ENCODE measurements around the gene HIRIP3.

Gene HIRIP3

DNA sequence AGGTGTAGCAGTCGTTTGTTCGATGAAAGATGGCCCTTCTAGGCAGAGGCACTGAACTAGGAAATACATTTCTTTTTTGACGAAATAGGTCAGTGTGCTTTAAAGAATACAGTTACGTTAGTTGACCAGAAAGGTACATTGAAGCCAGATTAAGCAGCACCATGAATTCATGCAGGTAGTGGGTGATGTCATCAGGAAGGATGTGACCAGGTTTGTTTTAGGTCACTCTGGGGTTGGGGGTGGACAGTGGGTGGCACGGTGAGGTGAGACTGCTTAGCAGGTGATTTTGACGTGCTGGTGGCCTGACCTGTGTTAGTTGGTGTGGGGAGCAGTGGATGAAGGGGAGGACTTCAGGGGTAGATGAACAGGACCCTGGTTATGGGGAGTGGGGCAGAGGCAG, 4.2 kb upstream of the HIRIP3 start:
- no peak for DNase-seq (ENCODE audit: low read depth in 3 of 3)

GRCh38 chr16:29996766-29997250, 1.4 kb upstream of the HIRIP3 start:
- DNase-seq (ENCODE audit: low read depth in 3 of 3) = no peak

DNA sequence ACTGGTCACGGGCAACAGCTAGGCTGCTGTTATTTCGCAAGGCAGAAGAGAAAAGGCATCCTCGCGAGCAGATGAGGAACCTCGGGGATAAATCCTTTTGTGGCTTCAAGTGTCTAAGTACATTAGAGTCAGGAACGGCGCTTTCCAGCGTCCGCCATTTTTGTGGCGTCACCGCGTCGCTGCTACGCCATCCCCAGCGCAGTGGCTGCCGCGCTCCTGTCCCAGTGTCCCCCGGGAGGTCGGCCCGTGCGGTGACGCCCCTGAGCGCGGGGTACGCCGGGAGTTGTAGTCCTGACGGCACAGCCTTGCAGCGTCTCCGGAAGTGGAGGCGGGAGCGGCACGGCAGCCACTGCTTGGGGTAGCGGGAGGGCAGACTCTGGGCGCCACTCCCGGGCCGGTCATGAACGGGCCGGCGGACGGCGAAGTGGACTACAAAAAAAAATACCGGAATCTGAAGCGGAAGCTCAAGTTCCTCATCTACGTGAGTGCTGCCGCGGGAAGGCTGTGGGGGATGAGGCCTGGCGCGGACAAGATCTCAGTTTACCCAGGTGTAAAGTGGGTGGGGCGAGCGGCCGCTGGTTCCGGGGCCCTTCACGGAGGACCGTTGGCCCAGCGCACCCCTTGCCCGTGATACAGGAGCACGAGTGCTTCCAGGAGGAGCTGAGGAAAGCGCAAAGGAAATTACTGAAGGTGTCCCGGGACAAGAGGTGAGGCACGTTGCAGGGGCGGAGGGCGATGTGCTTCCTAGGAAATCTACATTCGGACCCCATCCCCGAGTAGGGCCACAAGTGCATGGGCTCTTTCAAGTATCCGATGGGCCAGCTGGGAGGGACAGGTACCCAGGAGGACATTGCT, 721 bp upstream of the HIRIP3 start, which contains the start of gene INO80E:
Gene INO80E (plus strand): TSS at position 331 of the 855 bp plus-strand sequence. CDS start 70 bp downstream, at position 401.
- peak; percentile 98 to 99 (median 99) for DNase-seq (ENCODE audit: low read depth in 3 of 3)

GRCh38 chr16:29994600-29995323, 655 bp downstream of the HIRIP3 start:
- DNase-seq (ENCODE audit: low read depth in 3 of 3) = peak in 2 of 3 experiments; percentile 46 to 56

DNA sequence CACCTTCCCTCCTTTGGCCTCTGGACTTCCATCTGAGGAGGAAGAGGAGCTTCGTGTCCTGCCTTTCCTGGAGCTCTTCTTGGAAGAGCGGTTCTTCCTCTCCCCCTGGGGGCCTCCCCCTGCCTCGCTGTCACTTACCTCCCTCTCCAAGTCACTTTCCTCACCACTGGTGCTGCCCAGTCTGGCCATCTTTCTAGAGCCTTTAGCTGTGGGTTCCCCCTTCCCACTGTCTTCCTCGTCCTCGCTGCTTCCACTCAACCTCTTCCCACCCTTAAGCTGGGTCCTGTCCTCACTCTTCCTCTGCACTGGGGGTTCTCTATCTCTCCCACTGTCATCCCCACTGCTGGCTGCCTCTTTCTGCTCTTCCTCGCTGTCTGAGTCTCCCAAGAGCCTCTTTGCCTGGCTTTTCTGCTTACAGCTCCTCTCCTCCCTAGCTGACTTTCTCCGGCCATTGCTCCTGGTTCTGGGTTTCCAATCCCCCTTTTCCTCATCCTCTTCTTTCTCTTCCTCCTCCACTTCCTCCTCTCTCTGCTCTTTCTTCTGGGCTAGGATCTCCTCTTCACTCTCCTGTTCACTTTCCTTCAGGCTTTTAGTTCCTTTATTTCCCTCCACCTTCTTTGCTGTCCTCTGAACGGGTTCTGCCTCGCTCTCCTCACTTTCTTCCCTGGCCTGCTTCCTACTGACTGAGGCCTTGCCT, 1.4 kb downstream of the HIRIP3 start:
- no peak for DNase-seq (ENCODE audit: low read depth in 3 of 3)

DNA sequence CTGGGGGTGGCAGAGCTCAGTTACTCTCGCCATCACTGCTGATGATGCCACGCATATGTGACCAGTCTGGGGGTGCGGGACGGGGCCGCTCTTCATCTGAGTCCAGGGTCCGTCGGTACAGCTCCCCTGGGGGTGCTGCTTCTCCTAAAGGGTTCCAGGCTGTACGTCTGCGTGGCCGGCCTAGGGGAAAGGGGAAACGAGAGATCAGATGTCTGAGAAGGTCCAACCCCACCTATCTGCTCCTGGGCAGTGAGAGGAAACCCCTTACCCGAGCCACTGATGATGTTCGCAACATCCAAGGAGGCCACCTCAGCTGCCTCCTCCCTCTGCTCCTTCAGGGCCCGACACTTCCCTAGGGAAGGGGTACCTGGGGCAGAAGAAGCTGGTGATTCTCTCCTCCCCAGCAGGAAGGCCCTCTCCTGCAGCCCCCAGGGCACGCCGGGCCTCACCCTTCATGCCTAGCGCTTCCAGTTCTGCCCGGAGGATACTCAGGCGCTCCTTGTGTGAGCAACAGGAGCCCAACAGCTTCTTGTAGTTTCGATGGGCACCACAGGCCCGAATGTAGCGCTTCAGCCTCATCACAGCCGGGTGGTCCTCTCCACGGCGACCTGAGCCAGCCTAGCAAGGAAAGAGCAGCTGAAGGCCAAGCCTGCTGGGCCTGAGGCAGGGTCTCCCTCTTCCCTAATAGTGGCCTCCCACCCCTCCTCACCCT, 2.1 kb downstream of the HIRIP3 start:
- no peak for DNase-seq (ENCODE audit: low read depth in 3 of 3)

DNA sequence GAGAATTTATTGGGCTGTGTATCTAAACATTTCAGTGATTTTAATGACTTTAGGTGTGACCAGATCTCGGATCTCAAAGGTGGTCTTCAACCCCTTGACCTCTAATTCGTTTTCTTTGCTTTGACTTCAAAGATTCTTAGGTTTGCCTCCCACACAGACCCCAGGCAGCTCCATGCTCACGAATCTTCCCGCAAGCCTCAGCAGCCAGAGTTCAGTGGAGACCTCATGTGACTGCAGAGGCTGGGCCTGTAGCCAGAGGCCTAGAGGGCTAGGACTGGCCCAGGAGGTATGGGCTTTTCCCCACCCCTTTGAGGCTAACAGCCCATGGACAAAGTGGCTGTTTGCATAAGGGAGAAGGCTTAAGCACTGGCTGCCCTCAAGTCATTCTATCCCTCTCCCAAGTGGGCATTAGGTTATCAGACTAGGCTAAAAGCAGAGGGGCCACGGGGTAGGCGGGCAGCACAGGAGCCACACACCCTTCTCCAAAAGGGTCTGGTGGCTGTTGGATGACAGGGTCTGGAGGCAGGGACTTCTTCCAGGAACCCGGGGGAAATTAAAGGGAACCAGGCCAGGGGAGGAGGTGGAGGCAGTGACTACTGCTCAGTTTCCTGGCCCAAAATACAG, 3.0 kb downstream of the HIRIP3 start:
- no peak for DNase-seq (ENCODE audit: low read depth in 3 of 3)

DNA sequence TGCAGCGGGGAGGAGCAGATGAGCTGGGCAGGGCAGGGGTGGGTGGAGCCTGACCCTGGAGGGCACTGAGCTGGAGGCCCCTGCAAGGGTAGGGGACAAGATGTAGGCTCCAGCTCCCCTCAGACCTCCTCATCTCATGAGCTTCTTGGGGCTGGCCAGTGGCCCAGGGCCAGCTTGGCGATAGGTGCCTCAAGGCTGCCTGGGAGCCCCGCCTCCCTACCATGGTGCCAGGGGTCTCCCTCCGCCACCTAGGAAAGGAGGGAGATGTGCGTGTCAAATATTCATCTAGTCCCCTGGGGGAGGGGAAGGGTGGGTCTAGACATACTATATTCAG, 3.9 kb downstream of the HIRIP3 start:
- DNase-seq (ENCODE audit: low read depth in 3 of 3) = no peak

GRCh38 chr16:29990883-29991570, 4.4 kb downstream of the HIRIP3 start:
- DNase-seq (ENCODE audit: low read depth in 3 of 3) = no peak

GRCh38 chr16:29990034-29990433, 5.4 kb downstream of the HIRIP3 start:
- no peak for DNase-seq (ENCODE audit: low read depth in 3 of 3)

- no peak for DNase-seq (ENCODE audit: low read depth in 3 of 3)
These were observed 6.1 kb downstream of the HIRIP3 start for GRCh38 chr16:29989111-29989858.

GRCh38 chr16:29988346-29989075, 6.9 kb downstream of the HIRIP3 start:
- no peak for DNase-seq (ENCODE audit: low read depth in 3 of 3)

DNA sequence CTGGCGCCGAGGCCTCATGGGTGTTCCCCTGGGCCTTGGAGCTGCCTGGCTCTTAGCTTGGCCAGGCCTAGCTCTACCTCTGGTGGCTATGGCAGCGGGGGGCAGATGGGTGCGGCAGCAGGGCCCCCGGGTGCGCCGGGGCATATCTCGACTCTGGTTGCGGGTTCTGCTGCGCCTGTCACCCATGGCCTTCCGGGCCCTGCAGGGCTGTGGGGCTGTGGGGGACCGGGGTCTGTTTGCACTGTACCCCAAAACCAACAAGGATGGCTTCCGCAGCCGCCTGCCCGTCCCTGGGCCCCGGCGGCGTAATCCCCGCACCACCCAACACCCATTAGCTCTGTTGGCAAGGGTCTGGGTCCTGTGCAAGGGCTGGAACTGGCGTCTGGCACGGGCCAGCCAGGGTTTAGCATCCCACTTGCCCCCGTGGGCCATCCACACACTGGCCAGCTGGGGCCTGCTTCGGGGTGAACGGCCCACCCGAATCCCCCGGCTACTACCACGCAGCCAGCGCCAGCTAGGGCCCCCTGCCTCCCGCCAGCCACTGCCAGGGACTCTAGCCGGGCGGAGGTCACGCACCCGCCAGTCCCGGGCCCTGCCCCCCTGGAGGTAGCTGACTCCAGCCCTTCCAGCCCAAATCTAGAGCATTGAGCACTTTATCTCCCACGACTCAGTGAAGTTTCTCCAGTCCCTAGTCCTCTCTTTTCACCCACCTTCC, 7.9 kb downstream of the HIRIP3 start:
- no peak for DNase-seq (ENCODE audit: low read depth in 3 of 3)

GRCh38 chr16:29986931-29987330, 8.5 kb downstream of the HIRIP3 start:
- no peak for DNase-seq (ENCODE audit: low read depth in 3 of 3)

DNA sequence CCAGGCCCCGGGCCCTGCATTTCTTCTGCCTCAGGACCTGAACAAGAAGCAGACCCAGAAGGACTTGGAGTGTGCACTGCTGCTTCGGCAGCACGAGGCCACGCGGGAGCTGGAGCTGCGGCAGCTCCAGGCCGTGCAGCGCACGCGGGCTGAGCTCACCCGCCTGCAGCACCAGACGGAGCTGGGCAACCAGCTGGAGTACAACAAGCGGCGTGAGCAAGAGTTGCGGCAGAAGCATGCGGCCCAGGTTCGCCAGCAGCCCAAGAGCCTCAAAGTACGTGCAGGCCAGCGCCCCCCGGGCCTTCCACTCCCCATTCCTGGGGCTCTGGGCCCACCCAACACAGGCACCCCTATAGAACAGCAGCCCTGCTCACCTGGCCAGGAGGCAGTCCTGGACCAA, 9.2 kb downstream of the HIRIP3 start:
- DNase-seq (ENCODE audit: low read depth in 3 of 3) = no peak

DNA sequence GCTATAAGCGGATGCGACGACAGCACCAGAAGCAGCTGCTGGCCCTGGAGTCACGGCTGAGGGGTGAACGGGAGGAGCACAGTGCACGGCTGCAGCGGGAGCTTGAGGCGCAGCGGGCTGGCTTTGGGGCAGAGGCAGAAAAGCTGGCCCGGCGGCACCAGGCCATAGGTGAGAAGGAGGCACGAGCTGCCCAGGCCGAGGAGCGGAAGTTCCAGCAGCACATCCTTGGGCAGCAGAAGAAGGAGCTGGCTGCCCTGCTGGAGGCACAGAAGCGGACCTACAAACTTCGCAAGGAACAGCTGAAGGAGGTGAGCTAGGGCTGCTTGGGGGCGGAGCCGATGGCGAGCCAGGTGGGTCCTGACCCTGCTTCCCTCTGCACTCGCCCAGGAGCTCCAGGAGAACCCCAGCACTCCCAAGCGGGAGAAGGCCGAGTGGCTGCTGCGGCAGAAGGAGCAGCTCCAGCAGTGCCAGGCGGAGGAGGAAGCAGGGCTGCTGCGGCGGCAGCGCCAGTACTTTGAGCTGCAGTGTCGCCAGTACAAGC, 10.1 kb downstream of the HIRIP3 start:
- DNase-seq (ENCODE audit: low read depth in 3 of 3) = no peak

- DNase-seq (ENCODE audit: low read depth in 3 of 3) = no peak
These were observed 10.7 kb downstream of the HIRIP3 start for GRCh38 chr16:29984764-29985147.

GRCh38 chr16:29984137-29984763, 11.2 kb downstream of the HIRIP3 start:
- DNase-seq (ENCODE audit: low read depth in 3 of 3) = no peak

Data from stimulated activated CD4-positive, alpha-beta T cell treated with anti-CD3 and anti-CD28 coated beads, TNF-alpha, amount 100 ng/mL, for 4 hours (primary cell).